ENCODE results near the gene NEURL3.

Gene NEURL3

DNA sequence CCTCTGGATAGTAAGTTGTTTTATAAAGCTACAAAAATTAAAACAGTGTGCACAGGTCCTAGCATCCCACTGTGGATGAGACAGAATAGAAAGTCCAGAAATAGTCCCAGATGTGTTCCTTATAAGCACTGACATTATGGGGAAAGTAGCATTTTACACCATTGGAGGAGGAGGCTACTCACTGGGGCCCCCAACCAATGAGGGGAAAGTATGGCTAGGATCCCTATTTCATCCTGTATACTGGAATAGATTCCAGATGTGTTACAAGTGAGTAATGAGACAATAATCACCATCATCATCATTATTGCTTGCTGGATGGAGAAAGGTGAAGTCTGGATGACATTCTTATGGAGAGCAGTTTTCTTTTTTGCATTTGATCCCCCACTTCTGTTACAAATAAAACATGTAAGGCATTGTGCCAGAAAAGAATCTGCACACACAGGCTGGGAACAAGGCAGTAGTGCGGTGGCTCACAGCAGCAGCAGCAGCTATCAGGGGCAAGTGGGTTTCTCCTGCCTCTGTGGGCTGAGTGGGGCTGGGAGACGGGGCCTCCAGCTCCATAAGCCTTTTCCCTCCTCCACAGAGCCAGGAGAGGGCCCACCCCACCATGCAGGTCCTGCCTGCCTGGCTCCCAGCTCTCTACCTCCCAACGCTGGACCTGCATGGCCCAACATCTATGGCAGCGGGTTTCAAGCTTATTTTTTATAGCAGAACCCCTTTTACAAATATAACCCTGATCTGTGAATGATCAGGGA, 36.4 kb upstream of the NEURL3 start:
- Histone ChIP-seq H3K27ac (ENCODE audit: extremely low read depth, low read depth, low read length) (no peak overlapping the region), H3K36me3 (ENCODE audit: control insufficient read depth in 2 of 2, insufficient read depth in 1 of 2, low read length in 2 of 2) (peaks cover 0 to 8% of the 10 kb centered on the region in 2 experiments; a peak in 2 of 3 replicates), H3K4me1 (ENCODE audit: control insufficient read depth, insufficient read depth, low read length) (no peaks in the 10 kb centered on the region; the same call in 1 of the 2 replicates), H3K9me3 (ENCODE audit: control insufficient read depth, insufficient read depth, low read depth, low read length) (no peaks in the 10 kb centered on the region), H3K4me3 (ENCODE audit: low read depth, low read length) (no peak overlapping the region)
- CTCF ChIA-PET: interaction anchor here (1.3 to 2.2 kb wide), 2 partner anchors 13 to 32 kb away, joined by 3 to 9 read pairs; no protein-coding TSS in a partner anchor
- TF ChIP-seq ZNF664 (tag by site-specific recombination; IDR thresholded peaks at IDR 0.05): no peak
- no peak for TF ChIP-seq ZNF302 (tag by site-specific recombination; IDR thresholded peaks at IDR 0.05; ENCODE audit: low read depth)
- TF ChIP-seq ZSCAN16 (tag by site-specific recombination; IDR thresholded peaks at IDR 0.05): no peak
- TF ChIP-seq EGR2 (tag by site-specific recombination; IDR thresholded peaks at IDR 0.05; ENCODE audit: low read depth): no peak
- TF ChIP-seq ZNF24 (tag by site-specific recombination; IDR thresholded peaks at IDR 0.05): no peak
- POLR2A ChIA-PET: no interaction called here

DNA sequence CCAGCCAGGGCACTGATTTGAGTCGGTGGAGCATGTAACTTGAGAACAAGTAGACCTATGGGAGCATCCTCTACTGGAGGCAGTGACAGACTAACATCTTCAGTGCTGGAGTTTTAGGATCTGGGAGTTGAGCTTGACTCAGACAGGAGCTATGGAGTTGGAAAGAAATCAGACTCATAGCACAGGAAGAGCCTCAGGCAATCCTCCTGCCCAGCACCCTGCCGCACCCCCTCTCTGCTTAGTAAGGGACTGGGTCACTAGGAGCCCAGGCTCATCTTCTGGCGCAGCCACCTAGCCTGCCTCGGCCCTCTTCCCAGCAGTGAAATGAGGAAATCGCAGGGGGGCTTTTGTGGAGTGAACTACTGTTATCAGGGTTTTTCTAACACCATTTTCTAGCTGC, 35.0 kb upstream of the NEURL3 start:
- POLR2A ChIA-PET: interaction anchor here (0.7 to 0.8 kb wide), 2 partner anchors 9 to 275 kb away, joined by 3 read pairs; no protein-coding TSS in a partner anchor

DNA sequence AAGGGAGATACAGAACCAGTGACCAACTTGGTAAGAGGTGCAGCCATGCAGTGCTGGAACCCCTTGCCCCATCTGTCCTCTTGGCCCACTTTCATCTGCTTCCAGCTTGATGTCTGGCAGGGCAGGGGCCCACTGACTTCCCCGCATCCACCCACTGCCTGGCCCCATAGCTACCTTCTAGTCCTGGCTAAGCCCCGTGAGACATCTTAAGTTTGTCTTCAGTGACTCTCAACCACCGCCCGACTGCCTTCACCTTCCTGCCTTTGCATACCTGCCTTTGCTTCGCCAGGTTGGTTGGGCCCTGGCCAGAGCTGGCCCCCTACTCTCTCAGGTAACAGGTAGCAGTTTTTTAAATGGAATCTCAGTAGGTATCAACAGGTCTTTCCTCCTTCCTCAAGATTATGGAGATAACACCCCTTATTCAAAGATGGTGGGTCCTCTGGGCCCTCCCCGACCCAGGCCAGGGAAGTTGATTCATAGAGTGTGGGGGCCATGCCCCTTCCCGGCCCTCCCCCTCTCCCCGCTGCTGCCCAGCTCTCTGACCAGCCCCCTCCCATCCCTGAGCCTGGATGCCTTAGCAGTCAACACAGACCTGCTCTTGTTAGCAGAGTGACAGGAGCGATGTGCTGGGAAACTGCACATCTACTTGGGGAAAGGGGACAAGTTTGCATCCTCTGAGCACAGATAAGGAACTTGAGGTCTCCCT, 34.2 kb upstream of the NEURL3 start:
- ChIA-PET CTCF (interaction anchor here (1.2 to 3.1 kb wide), 6 partner anchors 9 to 517 kb away, joined by 3 to 18 read pairs (median 4); no protein-coding TSS in a partner anchor), POLR2A (interaction anchor here (1.8 kb wide), 1 partner anchor 15 kb away, joined by 6 read pairs; no protein-coding TSS in a partner anchor)
- H3K27ac ChIP-seq (ENCODE audit: extremely low read depth, low read depth, low read length): no peak overlapping the region
- peaks cover 0 to 8% of the 10 kb centered on the region in 2 experiments; a peak in 2 of 3 replicates for H3K36me3 ChIP-seq (ENCODE audit: control insufficient read depth in 2 of 2, insufficient read depth in 1 of 2, low read length in 2 of 2)
- TF ChIP-seq ZNF785 (tag by site-specific recombination; IDR thresholded peaks at IDR 0.05) (no peak), SCRT1 (tag by site-specific recombination; IDR thresholded peaks at IDR 0.05; ENCODE audit: borderline replicate concordance) (0 out of 2 replicates have a peak, but pooled peaks have one; percentile 37), ZNF24 (tag by site-specific recombination; IDR thresholded peaks at IDR 0.05) (no peak), SCRT2 (tag by site-specific recombination; IDR thresholded peaks at IDR 0.05) (peak; percentile 92), ZBTB21 (tag by site-specific recombination; IDR thresholded peaks at IDR 0.05) (no peak), ZNF747 (tag by site-specific recombination; IDR thresholded peaks at IDR 0.05) (no peak), ZNF324 (tag by site-specific recombination; IDR thresholded peaks at IDR 0.05) (no peak)
- TF ChIP-seq, protein P1, sequence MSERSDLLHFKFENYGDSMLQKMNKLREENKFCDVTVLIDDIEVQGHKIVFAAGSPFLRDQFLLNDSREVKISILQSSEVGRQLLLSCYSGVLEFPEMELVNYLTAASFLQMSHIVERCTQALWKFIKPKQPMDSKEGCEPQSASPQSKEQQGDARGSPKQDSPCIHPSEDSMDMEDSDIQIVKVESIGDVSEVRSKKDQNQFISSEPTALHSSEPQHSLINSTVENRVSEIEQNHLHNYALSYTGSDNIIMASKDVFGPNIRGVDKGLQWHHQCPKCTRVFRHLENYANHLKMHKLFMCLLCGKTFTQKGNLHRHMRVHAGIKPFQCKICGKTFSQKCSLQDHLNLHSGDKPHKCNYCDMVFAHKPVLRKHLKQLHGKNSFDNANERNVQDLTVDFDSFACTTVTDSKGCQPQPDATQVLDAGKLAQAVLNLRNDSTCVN (tag by site-specific recombination; optimal IDR thresholded peaks at IDR 0.05): no peak
- no peak overlapping the region for H3K4me3 ChIP-seq (ENCODE audit: low read depth, low read length)
- no peaks in the 10 kb centered on the region for H3K9me3 ChIP-seq (ENCODE audit: control insufficient read depth, insufficient read depth, low read depth, low read length)
- peaks cover 7% of the 10 kb centered on the region for H3K4me1 ChIP-seq (ENCODE audit: control insufficient read depth, insufficient read depth, low read length)

More for the DNA sequence above, 35.0 kb upstream of the NEURL3 start:
- no peaks in the 10 kb centered on the region for H3K9me3 ChIP-seq (ENCODE audit: control insufficient read depth, insufficient read depth, low read depth, low read length)
- H3K36me3 ChIP-seq (ENCODE audit: control insufficient read depth in 2 of 2, insufficient read depth in 1 of 2, low read length in 2 of 2): peaks cover 0 to 8% of the 10 kb centered on the region in 2 experiments; a peak in 2 of 3 replicates
- CTCF ChIA-PET: interaction anchor here (0.6 to 3.1 kb wide), 7 partner anchors 8 to 518 kb away, joined by 3 to 18 read pairs (median 4); no protein-coding TSS in a partner anchor
- H3K27ac ChIP-seq (ENCODE audit: extremely low read depth, low read depth, low read length): no peak overlapping the region
- H3K4me1 ChIP-seq (ENCODE audit: control insufficient read depth, insufficient read depth, low read length): peaks cover under 1% of the 10 kb centered on the region; the same call in 1 of the 2 replicates
- TF ChIP-seq ZNF791 (tag by site-specific recombination; IDR thresholded peaks at IDR 0.05): no peak
- no peak overlapping the region for H3K4me3 ChIP-seq (ENCODE audit: low read depth, low read length)

- ChIA-PET CTCF (interaction anchor here (0.6 to 3.1 kb wide), 7 partner anchors 10 to 423 kb away, joined by 3 to 18 read pairs (median 3); no protein-coding TSS in a partner anchor), POLR2A (interaction anchor here (1.8 kb wide), 1 partner anchor 16 kb away, joined by 6 read pairs; no protein-coding TSS in a partner anchor)
- Histone ChIP-seq H3K36me3 (ENCODE audit: control insufficient read depth in 2 of 2, insufficient read depth in 1 of 2, low read length in 2 of 2) (peaks cover 0 to 8% of the 10 kb centered on the region in 2 experiments; a peak in 2 of 3 replicates), H3K4me3 (ENCODE audit: low read depth, low read length) (no peak overlapping the region), H3K9me3 (ENCODE audit: control insufficient read depth, insufficient read depth, low read depth, low read length) (no peaks in the 10 kb centered on the region), H3K27ac (ENCODE audit: extremely low read depth, low read depth, low read length) (no peak overlapping the region), H3K4me1 (ENCODE audit: control insufficient read depth, insufficient read depth, low read length) (peaks cover 14% of the 10 kb centered on the region)
- TF ChIP-seq, protein P2, sequence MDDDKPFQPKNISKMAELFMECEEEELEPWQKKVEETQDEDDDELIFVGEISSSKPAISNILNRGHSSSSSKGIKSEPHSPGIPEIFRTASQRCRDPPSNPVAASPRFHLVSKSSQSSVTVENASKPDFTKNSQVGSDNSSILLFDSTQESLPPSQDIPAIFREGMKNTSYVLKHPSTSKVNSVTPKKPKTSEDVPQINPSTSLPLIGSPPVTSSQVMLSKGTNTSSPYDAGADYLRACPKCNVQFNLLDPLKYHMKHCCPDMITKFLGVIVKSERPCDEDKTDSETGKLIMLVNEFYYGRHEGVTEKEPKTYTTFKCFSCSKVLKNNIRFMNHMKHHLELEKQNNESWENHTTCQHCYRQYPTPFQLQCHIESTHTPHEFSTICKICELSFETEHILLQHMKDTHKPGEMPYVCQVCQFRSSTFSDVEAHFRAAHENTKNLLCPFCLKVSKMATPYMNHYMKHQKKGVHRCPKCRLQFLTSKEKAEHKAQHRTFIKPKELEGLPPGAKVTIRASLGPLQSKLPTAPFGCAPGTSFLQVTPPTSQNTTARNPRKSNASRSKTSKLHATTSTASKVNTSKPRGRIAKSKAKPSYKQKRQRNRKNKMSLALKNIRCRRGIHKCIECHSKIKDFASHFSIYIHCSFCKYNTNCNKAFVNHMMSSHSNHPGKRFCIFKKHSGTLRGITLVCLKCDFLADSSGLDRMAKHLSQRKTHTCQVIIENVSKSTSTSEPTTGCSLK (tag by site-specific recombination; IDR thresholded peaks at IDR 0.05): no peak
- peak; percentile 23; the same call in 1 of the 2 replicates for TF ChIP-seq KLF9 (tag by site-specific recombination; IDR thresholded peaks at IDR 0.05; ENCODE audit: low read depth)
Measured at GRCh38 chr2:96538487-96539214, 33.5 kb upstream of the NEURL3 start.

Measured in HEK293 (cell line).